B cell (primary cell): ENCODE results near the gene ITIH3. TPM values are rescaled to one million over a fixed set of nuclear protein-coding genes. Genes with fewer than 3 reads are reported as not detected.

Source experiments
- ATAC-seq: fragments of 200-7000 bp; cut with Tn5 transposase; one replicate; pipeline ENCODE4 v1.10.0; 2021; ENCODE audit warnings: low read depth, mild to moderate bottlenecking, moderate number of reproducible peaks, moderate library complexity
- CTCF ChIA-PET: fragments of 350-600 bp; sonication (Branson Sonifier 250); formaldehyde crosslinking; loops from one replicate; lab custom pipeline; 2021; ENCODE audit warnings: antibody characterized with exemption, inconsistent platforms; lab: Charles Lee
- POLR2A ChIA-PET: fragments of 350-600 bp; sonication (Branson Sonifier 250); formaldehyde crosslinking; loops from one replicate; lab custom pipeline; 2021; ENCODE audit warnings: antibody characterized with exemption; lab: Charles Lee
- DNase-seq: peaks from one replicate; pipeline ENCODE4 v3.0.0; 2013
- H2AFZ ChIP-seq: 2 replicates; pipeline ENCODE4 v1.6.1; 2012; ENCODE audit warnings: mild to moderate bottlenecking, low read depth, low read length; ENCODE audit not compliant: insufficient read depth, poor library complexity, severe bottlenecking
- H3K27ac ChIP-seq, 2 donors: 1 replicate in 1 of 2; 2 replicates in 1 of 2; pipeline ENCODE4 v1.5.1; 2012 to 2013; ENCODE audit warnings: low read length in 2 of 2, mild to moderate bottlenecking in 2 of 2, moderate library complexity in 1 of 2
- H3K27me3 ChIP-seq, 4 experiments: fragments of 200-600 bp in 1 of 4; sonication (generic) in 1 of 4; replicated peaks in 1 of 4; 1 replicate in 2 of 4; 2 replicates in 2 of 4; pipeline versions ENCODE4 v1.6.1 to v1.7.0; 2013 to 2016; ENCODE audit warnings: low read length in 3 of 4, mild to moderate bottlenecking in 2 of 4, mixed read lengths in 1 of 4, moderate library complexity in 1 of 4; ENCODE audit not compliant: insufficient read depth in 4 of 4, control insufficient read depth in 3 of 4; ENCODE audit errors: control extremely low read depth in 1 of 4
- H3K36me3 ChIP-seq, 2 experiments: replicated peaks in 1 of 2; 1 replicate in 1 of 2; 2 replicates in 1 of 2; pipeline versions ENCODE4 v1.6.1 to v1.7.1; 2013; ENCODE audit warnings: low read length in 1 of 2; ENCODE audit not compliant: insufficient read depth in 2 of 2, control insufficient read depth in 1 of 2; ENCODE audit errors: control extremely low read depth in 1 of 2, extremely low read depth in 1 of 2
- H3K4me1 ChIP-seq, 2 donors: fragments of 200-600 bp in 1 of 2; sonication (generic) in 1 of 2; 1 replicate in 1 of 2; 2 replicates in 1 of 2; pipeline versions ENCODE4 v1.5.1 to v1.6.1; 2013 to 2017; ENCODE audit warnings: low read length in 2 of 2; ENCODE audit not compliant: control insufficient read depth in 2 of 2, insufficient read depth in 2 of 2
- H3K4me2 ChIP-seq: replicated peaks from 2 replicates; pipeline ENCODE3; 2012; ENCODE audit warnings: mild to moderate bottlenecking, low read depth, low read length; ENCODE audit not compliant: poor library complexity, severe bottlenecking
- H3K4me3 ChIP-seq, 5 experiments: fragments of 200-600 bp in 1 of 5; sonication (generic) in 1 of 5; 1 replicate in 3 of 5; 2 replicates in 2 of 5; pipeline versions ENCODE4 v1.5.1 to v1.7.0; 2011 to 2016; ENCODE audit warnings: low read length in 4 of 5, mild to moderate bottlenecking in 4 of 5, low read depth in 2 of 5, control low read depth in 1 of 5, moderate library complexity in 1 of 5; ENCODE audit not compliant: insufficient read depth in 1 of 5; ENCODE audit errors: control extremely low read depth in 1 of 5, extremely low read depth in 1 of 5
- H3K79me2 ChIP-seq: fragments of 200-600 bp; sonication (generic); one replicate; pipeline ENCODE4 v1.6.0; 2016; ENCODE audit warnings: low read length; ENCODE audit not compliant: control insufficient read depth, insufficient read depth
- H3K9ac ChIP-seq: fragments of 200-600 bp; sonication (generic); 2 replicates; pipeline ENCODE4 v1.6.1; 2017; ENCODE audit warnings: mild to moderate bottlenecking, low read length, moderate library complexity
- H3K9me3 ChIP-seq, 3 donors: one replicate each; pipeline versions ENCODE4 v1.6.1 to v1.7.1; 2013; ENCODE audit warnings: low read length in 2 of 3; ENCODE audit not compliant: control insufficient read depth in 2 of 3, insufficient read depth in 1 of 3; ENCODE audit errors: control extremely low read depth in 1 of 3
- H4K20me1 ChIP-seq: 2 replicates; pipeline ENCODE4 v1.6.0; 2012; ENCODE audit warnings: mild to moderate bottlenecking, low read length; ENCODE audit not compliant: insufficient read depth, control insufficient read depth, poor library complexity, severe bottlenecking
- H3K27ac Mint-ChIP-seq: one replicate; pipeline ENCODE4 v1.8.0; 2021; ENCODE audit warnings: mixed read lengths
- H3K27me3 Mint-ChIP-seq: one replicate; pipeline ENCODE4 v1.8.0; 2021; ENCODE audit warnings: mixed read lengths
- H3K4me1 Mint-ChIP-seq: one replicate; pipeline ENCODE4 v1.8.0; 2021; ENCODE audit warnings: mixed read lengths
- H3K4me3 Mint-ChIP-seq: one replicate; pipeline ENCODE4 v1.8.0; 2021; ENCODE audit warnings: mixed read lengths
- H3K9me3 Mint-ChIP-seq: one replicate; pipeline ENCODE4 v1.8.0; 2022; ENCODE audit warnings: mixed read lengths; ENCODE audit not compliant: insufficient read depth
- CTCF ChIP-seq: fragments of 200-600 bp; IDR thresholded peaks from one replicate; pipeline ENCODE4 v1.8.0; 2022; ENCODE audit warnings: antibody characterized with exemption, mild to moderate bottlenecking
- EZH2 ChIP-seq: IDR thresholded peaks from 2 replicates; pipeline ENCODE4 v1.6.1; 2012; ENCODE audit warnings: borderline replicate concordance, low read depth, mild to moderate bottlenecking, moderate library complexity, low read length; ENCODE audit not compliant: insufficient read depth, poor library complexity, severe bottlenecking
- WGBS: methylation state at CpG from one replicate; pipeline ENCODE4 v1.1.5; 2013; ENCODE audit warnings: missing lambda C conversion rate; ENCODE audit not compliant: insufficient coverage; 5-methylcytosine and 5-hydroxymethylcytosine counted together
- intact Hi-C: fragments of 100-400 bp; cut with micrococcal nuclease; formaldehyde crosslinking; loops from one replicate; pipeline ENCODE4 v1.10.0; 2022
- polyA plus RNA-seq: library from polyadenylated mRNA; depleted of rRNA; stranded (reverse); fragments of >200 nt; gene quantifications from 2 replicates; pipeline ENCODE4 v1.2.3, GENCODE V29; 2012
- total RNA-seq, 2 donors: library from RNA; stranded (reverse); fragments of 120-200 nt in 1 of 2; gene quantifications; 1 replicate in 1 of 2; 2 replicates in 1 of 2; pipeline versions ENCODE4 v1.2.3 to v1.2.4, GENCODE V29; 2013 to 2022

ITIH3 gene
- total and polyA plus RNA-seq, 2 donors (not counting 1 experiment from before 2014, with no cell fraction given), result not detected

- Histone ChIP-seq H4K20me1 (no peaks in the 10 kb centered on the region), H3K4me2 (no peak overlapping the region), H3K79me2 (no peaks in the 10 kb centered on the region), H3K36me3 (no peaks in the 10 kb centered on the region), H3K9me3 (no peaks in the 10 kb centered on the region), H3K9ac (no peak overlapping the region), H3K27me3 (no peaks in the 10 kb centered on the region), H3K4me3 (no peak overlapping the region), H3K4me1 (no peaks in the 10 kb centered on the region), H3K27ac (no peak overlapping the region), H2AFZ (no peak overlapping the region)
- no peak for TF ChIP-seq CTCF
- no peak for TF ChIP-seq EZH2
- no peak for ATAC-seq
- CTCF ChIA-PET, result no interaction called here
- intact Hi-C loops, result no loop called here
- POLR2A ChIA-PET, result no interaction called here
- Mint-ChIP-seq H3K27ac (no peak overlapping the region), H3K9me3 (no peaks in the 10 kb centered on the region), H3K27me3 (no peaks in the 10 kb centered on the region), H3K4me1 (no peaks in the 10 kb centered on the region), H3K4me3 (no peak overlapping the region)
- 98% methylated on average over 7 of the region's 7 CpGs for WGBS
- DNase-seq, result no peak
Measured at GRCh38 chr3:52817860-52818259, 23.3 kb downstream of the ITIH3 start.

GRCh38 chr3:52819936-52820335 lies 25.3 kb downstream of the ITIH3 start:
- 95% methylated on average over 2 of the region's 2 CpGs for WGBS
- CTCF ChIA-PET, result interaction anchor here (0.7 to 2.8 kb wide), 2 partner anchors 75 to 77 kb away, joined by 3 to 12 read pairs; no protein-coding TSS in a partner anchor

More at GRCh38 chr3:52819936-52820335, 25.3 kb downstream of the ITIH3 start:
- DNase-seq, result no peak
- POLR2A ChIA-PET, result no interaction called here
- Histone ChIP-seq H2AFZ (no peak overlapping the region), H3K27ac (no peak overlapping the region), H3K4me3 (no peak overlapping the region), H3K36me3 (no peaks in the 10 kb centered on the region), H3K79me2 (no peaks in the 10 kb centered on the region), H3K9me3 (no peaks in the 10 kb centered on the region), H3K9ac (no peak overlapping the region), H3K4me2 (no peak overlapping the region), H3K4me1 (no peaks in the 10 kb centered on the region), H3K27me3 (no peaks in the 10 kb centered on the region), H4K20me1 (no peaks in the 10 kb centered on the region)
- intact Hi-C loops, result no loop called here
- H3K4me1 Mint-ChIP-seq, result no peaks in the 10 kb centered on the region
- H3K4me3 Mint-ChIP-seq, result no peak overlapping the region
- H3K9me3 Mint-ChIP-seq, result no peaks in the 10 kb centered on the region
- H3K27ac Mint-ChIP-seq, result no peak overlapping the region
- ATAC-seq, result no peak
- H3K27me3 Mint-ChIP-seq, result no peaks in the 10 kb centered on the region
- no peak for TF ChIP-seq EZH2
- no peak for TF ChIP-seq CTCF
